ENCODE measurements around the gene RAET1E.
"Not testable (repeated sequence)": the region's sequence is repeated elsewhere in the genome, so short reads cannot be mapped to it uniquely, and the experiment has no call there.

RAET1E gene

DNA sequence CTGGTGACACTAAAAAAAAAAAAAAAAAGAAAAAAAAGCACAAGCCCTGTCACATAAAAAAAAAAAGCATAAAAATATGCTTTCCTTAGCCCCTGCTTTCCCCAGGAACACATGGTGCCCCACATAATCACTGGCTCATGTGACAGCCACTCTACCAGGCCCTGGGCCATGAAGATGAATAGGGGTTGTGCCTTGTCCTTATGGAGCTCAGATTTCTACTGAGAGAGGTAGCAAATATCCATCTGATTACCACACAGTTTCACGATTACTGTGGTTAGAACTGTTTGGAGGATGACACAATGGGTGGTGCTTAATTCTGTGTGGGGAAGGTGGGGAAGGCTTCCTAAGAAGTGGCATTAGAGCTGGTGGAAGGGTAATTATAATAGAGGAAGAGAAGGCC lies 9.3 kb downstream of the RAET1E start:
- DNase-seq = no peak

DNA sequence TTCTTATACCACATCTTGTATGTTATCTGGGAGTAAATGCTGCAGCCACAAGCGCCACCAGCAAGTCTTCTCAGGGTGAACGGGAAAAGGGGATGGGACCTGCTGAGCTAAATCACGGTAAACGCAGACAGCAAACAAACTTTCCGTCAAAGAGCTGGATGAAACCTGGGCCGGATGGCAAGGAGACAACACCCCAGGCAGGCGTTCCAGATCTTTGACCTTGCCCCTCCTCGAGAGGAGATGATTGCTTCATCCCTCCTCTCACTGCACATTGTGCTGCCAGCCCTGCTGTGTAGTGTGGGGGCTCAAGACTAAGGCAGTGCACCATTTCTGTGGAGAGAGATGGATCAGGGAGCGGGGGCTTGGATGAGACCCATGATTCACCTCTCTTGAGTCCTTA lies 9.8 kb downstream of the RAET1E start:
- no peak for DNase-seq

DNA sequence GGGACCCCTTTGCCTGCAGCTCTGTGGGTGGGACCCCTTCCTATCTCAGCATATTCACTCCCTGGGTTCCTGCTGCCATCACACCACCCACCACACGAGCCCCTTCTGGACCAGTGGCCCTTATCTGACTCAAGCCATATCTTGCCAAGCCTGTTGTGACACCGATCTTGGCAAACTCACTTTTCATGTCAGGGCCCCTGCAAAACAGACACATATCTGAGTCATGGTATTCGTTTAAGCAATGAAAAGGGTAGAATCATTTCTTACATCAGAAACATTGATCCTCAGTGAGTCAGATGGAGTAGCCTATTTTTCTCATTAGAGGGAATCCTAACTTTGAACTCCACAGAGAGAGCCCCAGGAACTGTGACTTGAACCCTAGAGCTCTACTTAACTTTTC lies 10.6 kb downstream of the RAET1E start:
- DNase-seq = no peak

DNA sequence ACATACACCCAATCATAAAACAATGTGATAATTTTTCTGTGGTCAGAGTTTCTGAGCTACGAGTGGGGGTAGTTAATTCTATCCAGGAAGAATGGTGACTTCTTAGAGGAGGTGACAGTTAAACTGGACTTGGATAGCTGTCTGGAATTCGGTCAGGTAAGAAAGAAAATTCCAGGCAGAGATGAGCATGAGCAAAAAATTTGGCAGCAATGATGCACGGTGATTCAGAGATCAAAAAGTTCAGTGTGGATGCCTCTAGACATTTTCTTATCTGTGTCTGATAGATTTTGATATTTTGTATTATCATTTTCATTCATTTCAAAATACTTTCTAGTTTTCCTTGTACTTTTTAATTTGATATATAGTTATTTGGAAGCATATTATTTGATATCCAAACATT lies 12.0 kb downstream of the RAET1E start:
- no peak for DNase-seq

DNA sequence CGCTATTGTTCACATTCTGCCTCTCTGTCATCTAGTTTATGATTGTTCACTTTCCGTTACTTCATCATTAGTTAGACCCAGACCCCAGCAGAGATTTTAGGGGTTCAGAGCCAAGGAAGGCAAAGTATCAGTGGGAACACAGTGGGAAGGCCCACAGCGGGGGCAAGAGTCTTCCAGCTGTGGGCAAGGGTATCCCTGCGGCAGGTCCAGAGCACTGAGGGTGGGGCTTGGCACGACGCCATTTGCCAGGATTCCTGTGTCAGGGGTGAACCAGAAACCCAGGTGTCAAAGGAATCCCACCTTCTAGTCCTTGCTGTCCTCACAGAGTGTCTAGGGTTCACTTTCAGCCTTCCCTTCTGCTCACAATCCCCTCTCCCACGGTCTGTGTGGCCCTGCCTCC lies 13.3 kb downstream of the RAET1E start:
- no peak for DNase-seq

DNA sequence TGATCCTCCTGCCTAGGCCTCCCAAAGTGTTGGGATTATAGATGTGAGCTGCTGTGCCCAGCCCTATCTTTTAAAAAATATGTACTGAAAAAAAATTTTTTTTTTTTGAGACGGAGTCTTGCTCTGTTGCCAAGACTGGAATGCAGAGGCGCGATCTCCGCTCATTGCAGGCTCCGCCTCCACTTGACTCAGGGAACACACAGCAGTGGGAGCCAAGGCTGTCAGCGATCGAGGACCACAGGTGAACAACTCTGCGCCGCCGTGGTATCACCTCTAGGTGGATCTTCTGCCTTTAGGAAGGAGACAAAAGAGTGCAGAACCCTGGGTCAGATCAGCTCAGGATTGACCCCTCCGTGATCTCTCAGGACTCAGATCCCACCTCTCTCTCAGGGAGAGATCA lies 13.7 kb downstream of the RAET1E start:
- no peak for DNase-seq

DNA sequence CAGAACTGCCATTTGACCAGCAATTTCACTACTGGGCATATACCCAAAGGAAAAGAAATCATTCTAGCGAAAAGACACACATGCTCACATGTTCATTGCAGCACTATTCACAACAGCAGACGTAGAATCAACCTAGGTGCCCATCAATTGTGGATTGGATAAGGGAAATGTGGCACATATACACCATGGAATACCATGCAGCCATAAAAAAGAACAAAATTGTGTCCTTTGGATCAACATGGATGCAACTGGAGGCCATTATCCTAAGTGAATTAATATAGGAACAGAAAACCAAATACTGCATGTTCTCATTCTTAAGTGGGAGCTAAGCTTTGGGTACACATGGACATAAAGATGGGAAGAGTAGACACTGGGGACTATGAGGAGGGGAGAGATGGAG lies 16.1 kb downstream of the RAET1E start:
- DNase-seq = no peak

DNA sequence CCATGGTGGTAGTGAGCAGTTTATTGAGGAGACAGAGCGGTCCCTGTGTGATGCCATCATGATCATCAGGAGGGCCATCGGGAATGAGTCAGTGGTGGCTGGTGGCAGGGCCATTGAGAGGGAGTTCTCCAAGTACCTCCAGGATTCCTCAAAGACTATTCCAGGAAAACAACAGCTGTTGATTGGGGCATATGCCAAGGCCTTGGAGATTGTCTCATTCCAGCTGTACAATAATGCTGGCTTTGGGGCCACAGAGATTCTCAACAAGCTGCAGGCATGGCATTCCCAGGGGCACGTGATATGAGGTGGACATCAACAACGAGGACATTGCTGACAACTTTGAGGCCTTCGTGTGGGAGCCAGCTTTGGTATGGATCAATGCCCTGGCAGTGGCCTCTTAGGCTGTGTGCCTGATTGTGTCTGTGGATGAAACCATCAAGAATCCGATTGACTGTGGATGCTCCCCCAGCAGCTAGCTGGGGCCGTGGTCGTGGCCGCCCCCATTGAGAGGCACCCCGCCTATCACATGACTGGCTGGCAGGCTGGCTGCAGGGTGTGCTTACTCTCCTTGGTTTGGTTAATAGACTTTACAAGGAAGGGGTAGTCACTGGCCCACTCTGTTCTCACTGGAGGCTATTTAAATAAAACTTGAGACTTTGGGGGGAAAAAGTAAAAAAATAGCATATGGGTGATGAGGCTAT lies 16.7 kb downstream of the RAET1E start:
- DNase-seq = no peak

DNA sequence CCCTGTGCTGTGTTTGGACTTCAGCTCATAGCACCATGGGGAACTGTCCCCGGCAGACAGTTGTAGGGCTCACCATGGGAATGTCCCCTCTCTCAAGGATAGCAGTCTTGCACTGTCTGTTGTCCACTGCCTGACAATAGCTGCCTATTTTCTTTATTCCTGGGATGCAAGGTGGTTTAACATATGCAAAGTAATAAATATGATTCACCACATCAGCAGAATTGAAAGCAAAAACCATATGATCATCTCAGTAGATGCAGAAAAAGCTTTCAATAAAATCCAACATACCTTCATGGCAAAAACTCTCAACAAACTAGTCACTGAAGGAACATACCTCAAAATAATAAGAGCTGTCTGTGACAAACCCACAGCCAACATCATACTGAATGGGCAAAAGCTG lies 20.3 kb downstream of the RAET1E start:
- DNase-seq = no peak

DNA sequence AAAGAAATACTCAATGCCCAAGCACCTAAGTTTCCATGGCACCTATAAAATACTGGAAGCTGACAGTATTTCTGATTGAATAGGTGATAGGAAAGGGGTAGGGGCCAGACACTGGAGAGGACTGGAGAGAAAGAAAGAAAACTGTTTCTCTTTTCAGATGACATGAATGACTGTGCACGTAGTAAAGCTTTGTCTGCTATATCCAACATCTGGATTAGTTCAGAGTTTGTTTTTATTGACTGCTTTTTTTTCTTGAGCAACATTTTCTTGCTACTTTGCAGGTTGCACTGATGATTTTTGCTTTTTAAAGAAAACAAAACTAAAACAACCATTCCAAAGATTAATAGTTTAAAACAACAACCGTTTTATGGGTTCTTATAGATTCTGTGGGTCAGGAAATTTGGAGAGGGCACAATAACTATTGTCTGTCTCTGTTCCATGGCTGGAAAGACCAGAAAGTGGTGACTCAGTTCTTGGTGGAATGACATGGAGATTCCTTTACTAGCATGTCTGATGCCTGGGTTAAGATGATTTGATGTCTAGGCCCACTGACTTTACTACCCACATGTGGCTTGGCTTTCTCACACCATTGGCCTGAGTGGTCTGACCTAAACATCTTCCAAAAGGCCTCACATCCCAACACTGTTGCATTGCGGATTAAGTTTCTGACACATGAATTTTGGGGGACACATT lies 21.5 kb downstream of the RAET1E start:
- no peak for DNase-seq

DNA sequence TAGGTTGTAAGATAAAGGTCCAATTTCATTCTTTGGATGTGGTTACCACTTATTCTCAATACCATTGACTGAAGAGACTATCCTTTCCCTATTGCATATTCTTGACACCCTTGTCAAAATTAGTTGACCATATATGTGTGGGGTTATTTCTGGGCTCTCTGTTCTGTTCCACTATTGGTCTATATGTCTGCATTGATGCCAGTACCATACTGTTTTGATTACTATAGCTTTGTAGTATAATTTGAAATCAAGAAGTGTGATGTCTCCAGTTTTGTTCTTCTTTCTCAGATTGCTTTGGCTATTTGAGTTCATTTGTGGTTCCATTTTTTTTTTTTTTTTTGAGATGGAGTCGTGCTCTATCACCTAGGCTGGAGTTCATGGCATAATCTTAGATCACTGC lies 25.7 kb downstream of the RAET1E start:
- no peak for DNase-seq

DNA sequence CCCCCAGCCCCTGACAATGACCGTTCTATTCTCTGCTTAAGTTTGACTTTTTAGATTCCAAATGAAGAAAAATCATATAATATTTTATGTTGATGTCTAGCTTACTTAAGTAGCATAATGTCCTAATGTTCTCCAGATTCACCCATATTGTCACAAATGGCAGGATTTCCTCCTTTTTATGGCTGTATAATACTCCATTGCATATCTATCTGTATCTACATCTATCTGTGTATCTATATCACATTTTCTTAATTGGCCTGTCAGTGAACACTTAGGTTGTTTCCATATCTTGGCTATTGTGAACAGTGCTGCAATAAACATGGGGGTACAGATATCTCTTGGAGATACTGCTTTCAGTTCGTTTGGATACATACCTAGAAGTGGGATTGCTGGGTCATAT lies 26.7 kb downstream of the RAET1E start:
- DNase-seq = no peak

DNA sequence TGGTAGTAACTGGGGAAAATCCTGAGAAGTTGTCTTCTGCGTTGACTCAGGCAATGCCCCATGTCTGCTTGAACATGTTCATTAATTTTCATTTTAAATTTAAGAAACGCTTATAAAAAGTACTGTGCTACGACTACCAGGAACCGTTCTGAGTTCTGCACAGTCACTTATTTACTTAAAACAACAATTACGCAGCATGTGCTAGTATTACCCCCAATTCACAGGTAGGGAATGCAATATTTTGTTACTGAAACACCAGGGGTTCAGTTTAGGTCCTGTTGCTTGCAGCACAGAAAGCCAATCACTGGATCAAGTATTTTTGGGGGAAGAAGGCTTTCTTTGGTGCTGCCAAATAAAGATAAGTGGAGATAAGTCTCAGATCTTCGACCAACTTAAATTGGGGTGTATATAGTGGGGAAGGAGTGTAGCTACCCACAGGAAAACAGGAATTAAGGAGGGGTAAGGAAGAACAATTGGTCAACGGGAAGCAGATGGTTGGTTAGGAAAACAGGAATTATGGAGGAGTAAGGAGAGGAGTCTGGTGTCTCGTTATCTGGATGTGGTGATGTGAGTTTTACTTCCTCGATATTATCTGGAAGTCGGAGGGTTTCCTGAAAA lies 28.5 kb downstream of the RAET1E start:
- DNase-seq = no peak

DNA sequence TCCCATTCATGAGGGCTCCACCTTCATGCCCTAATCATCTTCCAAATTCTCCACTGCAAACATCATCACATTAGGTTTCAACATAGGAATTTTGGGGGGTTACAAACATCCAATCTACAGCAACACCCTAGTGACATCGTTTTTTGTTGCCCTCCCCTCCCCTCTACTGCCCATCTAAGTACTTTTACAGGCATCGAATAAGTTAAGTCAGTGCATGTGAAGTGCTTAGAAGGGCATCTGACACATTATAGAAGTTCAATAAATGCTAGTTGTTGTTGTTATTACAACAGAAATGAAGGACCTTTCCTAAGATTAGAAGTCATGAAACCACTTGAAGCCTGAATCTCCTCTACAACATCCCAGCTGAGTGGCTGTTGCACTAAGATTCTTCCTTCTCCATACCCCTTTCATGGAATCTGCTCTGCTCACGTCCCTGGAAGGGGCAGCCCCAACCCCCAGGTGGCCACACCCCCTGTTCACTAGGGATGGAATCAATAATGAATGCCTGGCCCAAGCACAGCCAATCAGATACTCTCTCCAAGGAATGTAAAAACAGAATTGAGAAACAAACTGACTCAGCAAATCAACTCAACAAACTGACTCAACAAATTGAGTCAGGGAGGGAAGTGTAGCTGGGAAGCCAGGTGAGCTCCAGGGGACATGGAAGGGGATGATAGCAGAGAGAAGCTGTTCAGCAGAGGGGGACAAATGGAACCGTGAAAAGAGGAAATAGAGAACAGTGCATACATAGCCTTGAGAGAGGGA lies 29.9 kb downstream of the RAET1E start:
- DNase-seq = no peak

DNA sequence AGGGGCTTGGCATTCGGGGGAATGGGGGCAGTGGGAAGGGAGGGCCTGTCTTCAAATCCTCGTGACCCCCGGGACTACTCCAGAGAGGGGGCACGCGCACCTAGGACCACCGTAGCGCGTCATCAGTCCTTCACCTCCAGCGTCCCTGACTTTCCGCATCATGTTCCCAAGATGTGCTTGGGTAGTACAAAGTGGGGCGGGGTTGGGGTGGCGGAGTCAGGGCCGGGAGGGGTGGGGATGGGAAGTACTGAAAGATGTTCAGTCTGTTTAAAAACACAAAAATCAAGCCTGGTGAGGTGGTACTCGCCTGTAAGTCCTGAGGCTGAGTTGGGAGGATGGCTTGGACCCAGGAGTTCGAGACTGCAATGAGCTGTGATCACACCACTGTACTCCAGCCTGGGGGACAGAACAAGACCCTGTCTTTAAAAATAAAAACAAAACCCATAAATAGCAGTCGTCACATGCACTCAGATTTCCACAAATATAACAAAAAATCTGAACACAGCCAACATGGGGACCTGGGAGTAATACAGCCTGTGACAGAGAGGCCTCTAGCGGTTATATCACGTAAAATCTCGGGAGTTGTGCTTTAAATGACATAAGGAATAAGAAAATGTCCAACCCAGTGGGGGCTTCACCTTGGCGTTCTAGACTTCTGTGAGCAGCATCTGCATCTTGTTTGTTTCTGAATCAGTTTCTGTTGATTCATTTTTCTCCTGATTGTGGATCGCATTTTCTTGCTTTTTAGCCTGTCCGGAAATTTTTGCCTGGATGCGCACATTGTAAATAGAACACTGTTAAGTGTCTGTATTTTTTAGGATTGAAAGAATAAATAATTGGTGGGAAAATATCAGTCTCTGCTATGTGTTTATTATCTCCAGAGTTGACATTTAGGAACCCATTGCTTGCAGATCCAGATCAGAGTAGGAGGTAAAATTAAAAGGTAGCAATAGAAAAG lies 33.1 kb downstream of the RAET1E start:
- peak; percentile 39 to 71 for DNase-seq

DNA sequence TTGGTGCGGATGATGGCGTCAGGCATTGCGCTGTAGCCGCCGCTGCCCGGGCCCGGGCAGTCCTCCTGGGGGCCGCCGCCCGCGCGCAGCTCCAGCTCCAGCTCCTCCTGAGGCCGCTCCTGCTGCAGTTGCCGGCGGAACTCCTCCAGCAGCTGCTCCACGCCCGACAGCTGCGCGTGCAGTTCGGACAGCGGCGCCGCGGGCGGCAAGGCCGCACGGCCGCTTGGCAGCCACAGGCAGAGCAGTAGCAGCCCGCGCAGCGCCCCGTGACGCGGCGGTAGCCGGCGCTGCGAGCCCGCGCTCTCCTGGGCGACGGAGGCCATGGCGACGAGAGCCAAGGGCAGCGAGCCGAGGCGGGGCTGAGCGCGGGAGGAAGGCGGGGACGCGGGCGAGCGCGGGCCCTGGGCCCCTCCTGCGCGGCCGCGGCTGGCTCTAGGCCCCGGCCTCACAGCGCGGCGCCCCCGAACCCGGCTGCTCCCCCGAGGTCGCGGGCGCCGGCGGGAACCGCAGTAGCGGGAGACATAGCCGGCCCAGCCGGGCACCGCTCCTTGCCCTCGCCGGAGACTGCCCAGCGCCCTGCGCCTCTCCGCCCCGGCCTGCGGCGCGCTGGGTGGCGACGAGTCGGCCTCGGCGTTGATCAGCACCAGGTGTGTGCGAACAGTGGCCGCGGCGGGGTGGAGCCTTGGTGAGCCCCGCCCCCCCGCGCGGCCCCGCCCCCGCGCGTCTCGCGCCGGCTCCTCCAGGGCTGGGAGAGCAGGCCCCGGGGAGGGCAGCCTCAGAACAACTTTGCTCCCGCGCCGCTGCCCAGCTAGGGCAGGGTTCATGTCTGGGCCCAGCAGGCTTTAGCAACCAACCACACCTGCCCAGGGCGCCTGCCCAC lies 34.0 kb downstream of the RAET1E start, which contains the start of gene LRP11:
Gene LRP11, minus strand, starts transcription at position 662 of the 880 bp plus-strand sequence. Its CDS starts 339 bp downstream, at position 323.
- DNase-seq = peak; percentile 57 to 66

DNA sequence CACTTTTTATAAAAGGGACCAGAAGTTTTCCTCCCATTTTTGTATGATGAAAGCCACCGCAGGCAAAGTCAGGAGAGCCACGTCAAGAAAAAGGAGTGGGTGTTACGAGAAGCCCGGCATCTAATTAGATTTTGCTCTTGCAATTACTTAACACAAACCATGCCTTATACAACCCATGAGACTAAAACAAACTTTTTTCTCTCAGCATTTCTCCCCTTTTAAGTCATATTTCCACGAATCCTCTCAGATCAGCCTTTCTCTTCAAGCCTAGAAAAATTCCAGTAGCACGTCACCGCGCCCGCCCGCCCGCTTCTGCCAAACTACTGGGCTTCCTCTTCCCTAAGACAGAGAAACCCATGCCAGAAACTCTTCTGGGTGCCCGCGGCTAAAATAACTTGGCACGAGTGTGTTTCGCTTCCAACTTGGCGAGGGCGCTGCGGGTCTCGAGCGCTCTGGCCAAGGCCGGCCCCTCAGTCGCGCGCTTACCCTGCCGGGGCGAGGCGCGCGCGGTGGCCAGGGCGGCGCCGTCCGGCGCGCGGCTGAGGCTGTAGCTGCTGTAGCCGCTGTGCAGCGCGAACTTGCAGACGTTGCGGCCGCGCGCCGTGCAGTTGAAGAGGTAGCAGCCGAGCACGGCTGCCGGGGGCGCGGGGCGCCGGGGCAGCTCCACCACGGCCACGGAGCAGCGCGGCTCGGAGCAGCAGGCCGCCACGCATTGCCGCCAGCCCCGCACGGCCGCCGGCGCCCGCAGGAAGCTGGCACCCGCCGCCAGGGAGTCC lies 34.8 kb downstream of the RAET1E start:
- peak; percentile 72 to 79 for DNase-seq

DNA sequence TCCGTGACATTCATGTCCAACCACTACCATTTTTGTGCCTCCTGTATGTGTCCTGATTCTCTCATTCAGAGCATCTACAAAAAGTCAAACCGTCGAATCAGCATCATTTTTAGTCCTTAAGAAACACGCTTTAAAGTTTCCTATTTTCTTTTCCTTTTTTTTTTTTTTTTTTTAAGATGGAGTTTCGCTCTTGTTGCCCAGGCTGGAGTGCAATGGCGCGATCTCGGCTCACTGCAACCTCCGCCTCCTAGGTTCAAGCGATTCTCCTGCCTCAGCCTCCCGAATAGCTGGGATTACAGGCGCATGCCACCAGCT lies 35.5 kb downstream of the RAET1E start:
- DNase-seq = not testable (repeated sequence)

DNA sequence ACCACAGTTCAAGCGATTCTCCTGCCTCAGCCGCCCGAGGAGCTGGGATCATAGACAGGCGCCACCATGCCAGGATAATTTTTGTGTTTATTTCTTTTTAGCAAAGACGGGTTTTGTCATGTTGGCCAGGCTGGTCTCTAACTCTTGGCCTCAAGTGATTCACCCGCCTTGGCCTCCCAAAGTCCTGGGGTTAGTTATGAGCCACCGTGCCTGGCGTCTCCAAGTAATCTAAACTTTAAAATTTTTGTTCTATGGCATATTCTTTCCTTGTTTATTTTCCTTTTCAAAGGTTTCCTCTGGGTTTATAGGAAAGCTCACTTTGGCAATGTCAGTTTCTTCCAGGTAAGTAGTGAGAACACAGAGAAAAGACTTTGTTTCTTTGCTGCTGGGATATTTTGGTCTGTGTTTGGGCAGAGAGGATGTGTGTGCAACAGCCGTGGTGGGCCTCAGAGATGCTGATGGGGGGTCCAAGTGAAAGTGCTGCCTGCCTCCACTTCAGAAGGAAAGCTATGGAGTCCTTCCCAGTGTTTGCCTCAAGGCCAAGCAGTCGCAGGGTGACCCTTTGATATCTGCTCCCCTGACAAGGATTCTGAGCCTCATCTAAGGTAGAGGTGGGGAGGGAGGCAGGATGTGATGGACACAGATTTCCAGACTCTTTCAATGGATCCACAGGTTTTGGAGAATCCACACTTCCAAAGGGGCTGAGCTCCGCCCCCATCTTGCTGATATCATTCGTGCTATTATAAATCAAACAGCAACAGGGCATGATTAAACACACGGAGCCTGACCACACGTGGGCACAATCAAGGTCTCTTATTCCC lies 36.1 kb downstream of the RAET1E start:
- no peak for DNase-seq
